Mesodermal cell (in vitro differentiated cells): Measurements from ENCODE around the gene LGMN. TPM values are rescaled to one million over a fixed set of nuclear protein-coding genes. Genes with fewer than 3 reads are reported as not detected.

Experiments used
- H3K27ac ChIP-seq: 2 replicates; pipeline ENCODE4 v1.7.0; 2013; ENCODE audit warnings: mild to moderate bottlenecking, low read depth, low read length, moderate library complexity; ENCODE audit not compliant: severe bottlenecking
- H3K36me3 ChIP-seq: 2 replicates; pipeline ENCODE4 v1.7.1; 2013; ENCODE audit warnings: mild to moderate bottlenecking, low read length, moderate library complexity; ENCODE audit not compliant: control insufficient read depth, insufficient read depth
- H3K4me1 ChIP-seq: one replicate; pipeline ENCODE4 v1.7.1; 2013; ENCODE audit warnings: mild to moderate bottlenecking, low read length; ENCODE audit not compliant: insufficient read depth, control insufficient read depth, poor library complexity, severe bottlenecking
- H3K4me3 ChIP-seq: 2 replicates; pipeline ENCODE4 v1.7.0; 2013; ENCODE audit warnings: low read length, control low read depth, mild to moderate bottlenecking; ENCODE audit not compliant: insufficient read depth, poor library complexity, severe bottlenecking; ENCODE audit errors: extremely low read depth
- H3K9me3 ChIP-seq: 2 replicates; pipeline ENCODE4 v1.7.1; 2013; ENCODE audit warnings: mild to moderate bottlenecking, low read length, moderate library complexity; ENCODE audit not compliant: control insufficient read depth
- WGBS, 2 experiments: methylation state at CpG; one replicate each; pipeline ENCODE4 v1.1.5; 2013; ENCODE audit warnings: missing lambda C conversion rate in 2 of 2; ENCODE audit not compliant: insufficient coverage in 2 of 2; 5-methylcytosine and 5-hydroxymethylcytosine counted together
- polyA plus RNA-seq, 2 experiments: library from polyadenylated mRNA; stranded (reverse); fragments of 50-300 nt; gene quantifications; one replicate each; pipeline ENCODE4 v1.2.3, GENCODE V29; 2013

LGMN gene
- polyA plus RNA-seq (2013, experiment 1 of 2): 157 TPM
- polyA plus RNA-seq (2013, experiment 2 of 2): 140 TPM

- Histone ChIP-seq H3K4me3 (peak within 1 kb of the TSS; percentile 76), H3K27ac (peak within 1 kb of the TSS; percentile 81), H3K9me3 (no peaks in the 10 kb centered on the region), H3K36me3 (peaks cover 5% of the 10 kb centered on the region), H3K4me1 (peaks cover 4% of the 10 kb centered on the region)
- whole genome bisulfite sequencing, 2 experiments: 2% methylated on average over 37 to 45 of the region's 50 CpGs
Measured at GRCh38 chr14:92748259-92749016, at the start of gene LGMN. LGMN (minus strand) TSS chr14:92748627; CDS start chr14:92732786, 15,841 bp downstream.

- Histone ChIP-seq H3K9me3 (peaks cover 11% of the 10 kb centered on the region), H3K36me3 (peaks cover 22% of the 10 kb centered on the region), H3K4me1 (no peaks in the 10 kb centered on the region), H3K27ac (peak overlapping the region; percentile 95), H3K4me3 (peak overlapping the region; percentile 94)
- 38 to 40% methylated on average over 2 of the region's 6 CpGs for WGBS, 2 experiments
Measured at GRCh38 chr14:92794961-92795360, 46.5 kb upstream of the LGMN start.

- WGBS, 2 experiments: 0 to 2% methylated on average over 5 to 15 of the region's 20 CpGs
- Histone ChIP-seq H3K4me3 (peak overlapping the region; percentile 94), H3K36me3 (peaks cover 22% of the 10 kb centered on the region), H3K27ac (peak overlapping the region; percentile 95), H3K4me1 (no peaks in the 10 kb centered on the region), H3K9me3 (peaks cover 12% of the 10 kb centered on the region)
Measured at GRCh38 chr14:92794547-92794941, 46.1 kb upstream of the LGMN start.

GRCh38 chr14:92793709-92794546 lies 45.5 kb upstream of the LGMN start, which contains the start of gene GOLGA5:
GOLGA5 (plus strand) TSS chr14:92794305; CDS start chr14:92797438, 3,133 bp downstream.
- H3K36me3 ChIP-seq: peaks cover 22% of the 10 kb centered on the region
- peaks cover 18% of the 10 kb centered on the region for H3K9me3 ChIP-seq
- peak within 1 kb of the TSS; percentile 95 for H3K27ac ChIP-seq
- 8% methylated on average over 57 to 63 of the region's 71 CpGs for WGBS, 2 experiments
- no peaks in the 10 kb centered on the region for H3K4me1 ChIP-seq
- H3K4me3 ChIP-seq: peak within 1 kb of the TSS; percentile 94

- Histone ChIP-seq H3K4me3 (no peak overlapping the region), H3K27ac (no peak overlapping the region), H3K4me1 (no peaks in the 10 kb centered on the region), H3K9me3 (peaks cover 28% of the 10 kb centered on the region), H3K36me3 (peaks cover 12% of the 10 kb centered on the region)
- 100% methylated on average over 1 of the region's 4 CpGs; no CpG with 5 or more reads in 1 of the 2 experiments for WGBS, 2 experiments
Measured at GRCh38 chr14:92792885-92793284, 44.5 kb upstream of the LGMN start.

GRCh38 chr14:92789457-92790089 lies 41.1 kb upstream of the LGMN start:
- no peak overlapping the region for H3K27ac ChIP-seq
- H3K9me3 ChIP-seq: peaks cover 36% of the 10 kb centered on the region
- no peaks in the 10 kb centered on the region for H3K36me3 ChIP-seq
- H3K4me1 ChIP-seq: peaks cover 9% of the 10 kb centered on the region
- H3K4me3 ChIP-seq: no peak overlapping the region

- WGBS, 2 experiments: 100% methylated on average over 1 of the region's 2 CpGs; no CpG with 5 or more reads in 1 of the 2 experiments
- Histone ChIP-seq H3K4me3 (no peak overlapping the region), H3K9me3 (peaks cover 30% of the 10 kb centered on the region), H3K27ac (no peak overlapping the region), H3K36me3 (no peaks in the 10 kb centered on the region), H3K4me1 (peaks cover 9% of the 10 kb centered on the region)
Measured at GRCh38 chr14:92787554-92787953, 39.1 kb upstream of the LGMN start.

- Histone ChIP-seq H3K4me3 (no peak overlapping the region), H3K9me3 (peaks cover 30% of the 10 kb centered on the region), H3K4me1 (peaks cover 9% of the 10 kb centered on the region), H3K36me3 (no peaks in the 10 kb centered on the region), H3K27ac (peak overlapping the region; percentile 88)
- WGBS, 2 experiments: 100% methylated on average over 1 of the region's 1 CpG; no CpG with 5 or more reads in 1 of the 2 experiments
Measured at GRCh38 chr14:92786427-92786756, 38.0 kb upstream of the LGMN start.

GRCh38 chr14:92785667-92786426 lies 37.4 kb upstream of the LGMN start:
- no peak overlapping the region for H3K4me3 ChIP-seq
- no peaks in the 10 kb centered on the region for H3K36me3 ChIP-seq
- peaks cover 9% of the 10 kb centered on the region for H3K4me1 ChIP-seq
- peak overlapping the region; percentile 88 for H3K27ac ChIP-seq
- H3K9me3 ChIP-seq: peaks cover 30% of the 10 kb centered on the region
- WGBS, 2 experiments: 80 to 94% methylated on average over 2 to 6 of the region's 6 CpGs
